Right lobe of liver (tissue), 6 donors: ENCODE data around the gene ENO1. TPM values are rescaled to one million over a fixed set of nuclear protein-coding genes. Genes with fewer than 3 reads are reported as not detected.

Experiments
- ATAC-seq, 4 donors: fragments of 200-7000 bp; cut with Tn5 transposase; one replicate each; pipeline ENCODE4 v1.9.1; 2020; ENCODE audit warnings: mild to moderate bottlenecking in 4 of 4, moderate library complexity in 4 of 4
- DNase-seq, 3 donors: peaks; one replicate each; pipeline ENCODE4 v3.0.0-alpha.2; 2020
- H3K27ac ChIP-seq, 3 donors: fragments of 200-600 bp; one replicate each; pipeline ENCODE4 v1.8.0; 2022
- H3K27me3 ChIP-seq, 2 donors: fragments of 200-600 bp; one replicate each; pipeline ENCODE4 v1.8.0; 2022
- H3K36me3 ChIP-seq, 4 donors: fragments of 200-600 bp; sonication (generic) in 1 of 4; one replicate each; pipeline versions ENCODE4 v1.5.1 to v1.8.0; 2017 to 2022; ENCODE audit warnings: control low read depth in 1 of 4
- H3K4me1 ChIP-seq, 4 donors: fragments of 200-600 bp; sonication (generic) in 1 of 4; one replicate each; pipeline versions ENCODE4 v1.5.1 to v1.8.0; 2017 to 2022; ENCODE audit warnings: control low read depth in 1 of 4
- H3K4me3 ChIP-seq, 3 donors: fragments of 200-600 bp; one replicate each; pipeline ENCODE4 v1.8.0; 2022
- H3K9me3 ChIP-seq, 4 donors: fragments of 200-600 bp; sonication (generic) in 1 of 4; one replicate each; pipeline versions ENCODE4 v1.5.1 to v1.8.0; 2017 to 2022; ENCODE audit warnings: control low read depth in 1 of 4
- POLR2A ChIP-seq: fragments of 450-650 bp; IDR thresholded peaks from one replicate; pipeline ENCODE4 v1.6.1; 2017; ENCODE audit warnings: antibody characterized with exemption, mild to moderate bottlenecking
- WGBS: methylation state at CpG from one replicate; pipeline ENCODE4 v1.1.6; 2018; ENCODE audit warnings: low coverage, low lambda C conversion rate; ENCODE audit not compliant: insufficient coverage; ENCODE audit errors: missing lambda C conversion rate; 5-methylcytosine and 5-hydroxymethylcytosine counted together
- intact Hi-C, 2 donors: fragments of 100-400 bp; cut with DNase I; formaldehyde crosslinking; loops; one replicate each; pipeline versions ENCODE4 v1.11.2 to v1.14.1; 2022
- total RNA-seq, 6 experiments: library from RNA; depleted of rRNA in 2 of 6; stranded (reverse); fragments of >200 nt in 2 of 6; fragmentation: NEBNext Ultra II Directional in 3 of 6; extraction: Animal tissue kit (Norgen Biotek cat#: 25700) in 3 of 6; gene quantifications; one replicate each; pipeline versions ENCODE4 v1.1.0 to v1.2.4, GENCODE V29; 2016 to 2023
- TF ChIP-seq, protein P1 (sequence below), 4 donors: fragments of 200-600 bp in 3 of 4; fragments of 450-650 bp in 1 of 4; IDR thresholded peaks; one replicate each; pipeline versions ENCODE4 v1.5.1 to v1.8.0; 2016 to 2022; ENCODE audit warnings: antibody characterized with exemption in 4 of 4, mild to moderate bottlenecking in 2 of 4
- donor health status: DM: no; HTN: yes; CAD: no.
- donor health status: DM: no; HTN: no; CAD: no.
- donor health status: DM: no; HTN: no; CAD: no.
- donor health status: DM: no; HTN: yes; CAD: no.
- donor health status: DM: no; HTN: yes; CAD: no.

The ENO1 gene
- total RNA-seq, 6 experiments from 2014 or later, result 314 to 792 (median 539) TPM

DNA sequence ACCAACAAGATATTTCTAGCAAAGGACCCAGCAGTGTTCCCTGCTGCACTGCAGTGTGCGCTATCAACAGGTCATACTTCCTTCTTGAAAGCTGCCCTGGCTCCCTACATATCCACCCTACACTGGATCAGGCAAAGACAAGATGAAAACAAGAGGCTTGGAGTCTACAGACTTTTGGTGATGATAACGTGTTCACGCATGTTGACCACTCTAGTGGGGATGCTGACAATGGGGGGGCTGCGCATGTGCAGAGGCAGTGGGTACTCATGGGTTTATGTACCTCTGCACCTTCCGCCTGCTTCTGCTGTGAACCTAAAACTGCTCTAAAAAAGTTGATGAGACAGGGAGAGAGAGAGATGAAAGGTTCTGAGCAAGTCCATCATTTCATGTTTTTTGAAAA, 5.5 kb downstream of the ENO1 start:
- DNase-seq, result no peak
- H3K27me3 ChIP-seq, result no peaks in the 10 kb centered on the region
- no peak for ATAC-seq
- H3K27ac ChIP-seq, result peak overlapping the region in 2 of 3 donors; percentile 10 to 63
- peaks cover 0 to 93% (median 41%) of the 10 kb centered on the region in 4 donors for H3K4me1 ChIP-seq
- intact Hi-C loops, result no loop called here
- 89% methylated on average over 4 of the region's 5 CpGs for WGBS
- H3K4me3 ChIP-seq, result no peak overlapping the region
- peaks cover 18 to 64% (median 40%) of the 10 kb centered on the region in 4 donors for H3K36me3 ChIP-seq
- H3K9me3 ChIP-seq, result no peaks in the 10 kb centered on the region
- TF ChIP-seq POLR2A, result no peak
- TF ChIP-seq, protein P1, sequence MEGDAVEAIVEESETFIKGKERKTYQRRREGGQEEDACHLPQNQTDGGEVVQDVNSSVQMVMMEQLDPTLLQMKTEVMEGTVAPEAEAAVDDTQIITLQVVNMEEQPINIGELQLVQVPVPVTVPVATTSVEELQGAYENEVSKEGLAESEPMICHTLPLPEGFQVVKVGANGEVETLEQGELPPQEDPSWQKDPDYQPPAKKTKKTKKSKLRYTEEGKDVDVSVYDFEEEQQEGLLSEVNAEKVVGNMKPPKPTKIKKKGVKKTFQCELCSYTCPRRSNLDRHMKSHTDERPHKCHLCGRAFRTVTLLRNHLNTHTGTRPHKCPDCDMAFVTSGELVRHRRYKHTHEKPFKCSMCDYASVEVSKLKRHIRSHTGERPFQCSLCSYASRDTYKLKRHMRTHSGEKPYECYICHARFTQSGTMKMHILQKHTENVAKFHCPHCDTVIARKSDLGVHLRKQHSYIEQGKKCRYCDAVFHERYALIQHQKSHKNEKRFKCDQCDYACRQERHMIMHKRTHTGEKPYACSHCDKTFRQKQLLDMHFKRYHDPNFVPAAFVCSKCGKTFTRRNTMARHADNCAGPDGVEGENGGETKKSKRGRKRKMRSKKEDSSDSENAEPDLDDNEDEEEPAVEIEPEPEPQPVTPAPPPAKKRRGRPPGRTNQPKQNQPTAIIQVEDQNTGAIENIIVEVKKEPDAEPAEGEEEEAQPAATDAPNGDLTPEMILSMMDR (IDR thresholded peaks at IDR 0.05), result no peak

DNA sequence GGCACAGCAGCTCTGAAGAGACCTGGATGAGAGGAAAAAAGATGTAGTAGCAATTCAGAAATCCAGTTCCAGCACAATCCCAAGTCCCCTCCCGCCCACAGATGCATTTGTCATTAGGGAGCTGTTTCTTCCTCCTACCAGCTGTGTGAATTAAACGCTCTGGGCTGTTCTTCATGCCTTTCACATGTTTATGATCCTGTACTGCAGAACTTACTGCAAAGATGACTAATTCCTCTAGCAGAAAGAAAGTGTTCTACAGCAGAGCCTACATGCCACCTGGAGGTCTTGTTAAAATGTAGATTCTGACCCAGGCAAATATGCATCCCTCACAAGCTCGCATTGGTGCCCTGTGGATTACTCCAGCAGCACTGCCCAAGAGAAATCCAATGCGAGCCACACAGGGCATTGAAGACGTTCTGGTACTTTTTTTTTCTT, 6.5 kb downstream of the ENO1 start:
- Histone ChIP-seq H3K4me3 (no peak overlapping the region), H3K9me3 (no peaks in the 10 kb centered on the region), H3K27me3 (no peaks in the 10 kb centered on the region), H3K4me1 (peaks cover 0 to 92% (median 40%) of the 10 kb centered on the region in 4 donors), H3K27ac (peak overlapping the region; percentile 51 to 76 (median 63)), H3K36me3 (peaks cover 24 to 74% (median 50%) of the 10 kb centered on the region in 4 donors)
- WGBS, result 38% methylated on average over 4 of the region's 5 CpGs
- DNase-seq, result no peak
- TF ChIP-seq, protein P1 (IDR thresholded peaks at IDR 0.05), result no peak
- TF ChIP-seq POLR2A, result no peak
- no peak for ATAC-seq
- intact Hi-C loops, result no loop called here

DNA sequence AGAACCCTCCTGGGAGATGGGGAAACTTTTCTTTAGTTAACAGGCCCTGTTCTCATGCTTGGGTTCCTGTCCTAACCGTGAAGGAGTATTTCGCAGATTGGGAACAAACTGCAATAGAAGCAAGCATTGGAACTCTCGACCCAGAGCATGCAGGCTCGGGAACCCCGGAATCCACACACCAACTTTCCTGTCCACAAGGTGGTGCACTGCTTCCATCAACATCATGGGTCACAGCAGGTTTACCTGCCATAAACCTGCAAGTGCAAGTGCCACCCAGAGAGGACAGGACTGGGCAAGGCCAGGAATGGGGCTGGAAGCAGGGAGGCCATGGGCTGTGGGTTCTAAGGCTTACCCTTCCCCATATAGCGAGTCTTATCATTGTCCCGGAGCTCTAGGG, 6.9 kb downstream of the ENO1 start:
- DNase-seq (peak in 1 of 3 donors; percentile 62), ATAC-seq (peak; percentile 7 to 49 (median 34))
- no peak overlapping the region for H3K4me3 ChIP-seq
- TF ChIP-seq, protein P1 (IDR thresholded peaks at IDR 0.05), result peak; percentile 22 to 49 (median 33)
- TF ChIP-seq POLR2A, result no peak
- no CpG with 5 or more reads among the region's 7 CpGs for WGBS
- H3K27me3 ChIP-seq, result no peaks in the 10 kb centered on the region
- H3K27ac ChIP-seq, result peak overlapping the region; percentile 51 to 76 (median 63)
- peaks cover 27 to 79% (median 55%) of the 10 kb centered on the region in 4 donors for H3K36me3 ChIP-seq
- intact Hi-C loops, result no loop called here
- peaks cover 0 to 87% (median 37%) of the 10 kb centered on the region in 4 donors for H3K4me1 ChIP-seq
- H3K9me3 ChIP-seq, result no peaks in the 10 kb centered on the region

DNA sequence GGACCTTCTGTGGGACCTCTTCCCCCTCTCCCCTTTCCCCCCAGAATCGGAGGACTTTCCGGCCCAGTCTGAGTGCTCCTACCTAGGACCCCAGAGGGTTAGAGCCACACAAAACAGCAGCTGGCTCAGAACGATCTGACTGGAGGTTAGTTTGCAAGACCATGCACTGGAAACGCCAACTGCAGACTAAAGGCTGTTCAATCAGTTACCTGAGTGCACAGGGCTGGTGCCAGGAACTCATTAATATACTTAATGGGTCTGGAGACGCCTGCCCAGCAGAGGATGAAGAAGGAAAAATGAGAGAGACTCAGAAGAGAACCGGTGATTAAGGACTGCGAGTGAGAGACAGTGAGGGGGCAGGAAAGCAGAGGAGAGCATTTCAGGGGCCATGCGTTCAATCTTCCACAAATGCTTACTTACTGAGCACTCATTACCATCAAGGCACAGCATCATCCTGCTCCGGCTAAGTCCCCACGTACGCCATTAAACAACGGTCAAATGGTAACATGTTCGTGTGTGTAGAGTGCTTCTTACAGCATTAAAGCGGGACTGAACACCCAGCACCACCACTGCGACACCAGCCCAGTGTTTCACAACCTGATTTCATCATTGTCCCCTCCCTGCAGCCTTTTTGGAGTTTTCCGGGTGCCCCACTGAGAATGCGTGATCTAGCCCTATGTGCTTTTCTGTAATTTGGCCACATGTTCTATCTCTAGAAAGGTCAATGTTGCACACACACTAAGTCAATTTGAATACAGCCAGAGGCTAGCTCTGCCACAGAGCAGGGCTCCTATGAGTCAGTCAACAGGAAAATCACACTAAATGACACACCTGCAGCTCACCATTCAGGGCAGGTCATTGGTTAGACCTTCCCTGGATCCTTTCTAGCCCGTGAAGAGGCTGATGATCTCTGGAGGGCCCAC, 7.6 kb downstream of the ENO1 start:
- Histone ChIP-seq H3K4me3 (no peak overlapping the region), H3K36me3 (peaks cover 32 to 85% (median 60%) of the 10 kb centered on the region in 4 donors), H3K27me3 (no peaks in the 10 kb centered on the region), H3K27ac (peak overlapping the region; percentile 51 to 76 (median 63)), H3K4me1 (peaks cover 0 to 81% (median 34%) of the 10 kb centered on the region in 4 donors), H3K9me3 (no peaks in the 10 kb centered on the region)
- intact Hi-C loops, result no loop called here
- DNase-seq (peak in 2 of 3 donors; percentile 73 to 84), ATAC-seq (peak; percentile 66 to 87 (median 85))
- 49% methylated on average over 14 of the region's 18 CpGs for WGBS
- peak; percentile 47 for TF ChIP-seq POLR2A
- TF ChIP-seq, protein P1 (IDR thresholded peaks at IDR 0.05), result no peak
